ENCODE data around the gene ABCG5.

Gene ABCG5

GRCh38 chr2:43823751-43824150, 14.9 kb downstream of the ABCG5 start:
- no peak for DNase-seq (ENCODE audit: low spot score)
- no peak overlapping the region for H3K4me3 ChIP-seq
- no peak overlapping the region for H3K27ac ChIP-seq
- TF ChIP-seq CTCF (IDR thresholded peaks at IDR 0.05) = no peak

DNA sequence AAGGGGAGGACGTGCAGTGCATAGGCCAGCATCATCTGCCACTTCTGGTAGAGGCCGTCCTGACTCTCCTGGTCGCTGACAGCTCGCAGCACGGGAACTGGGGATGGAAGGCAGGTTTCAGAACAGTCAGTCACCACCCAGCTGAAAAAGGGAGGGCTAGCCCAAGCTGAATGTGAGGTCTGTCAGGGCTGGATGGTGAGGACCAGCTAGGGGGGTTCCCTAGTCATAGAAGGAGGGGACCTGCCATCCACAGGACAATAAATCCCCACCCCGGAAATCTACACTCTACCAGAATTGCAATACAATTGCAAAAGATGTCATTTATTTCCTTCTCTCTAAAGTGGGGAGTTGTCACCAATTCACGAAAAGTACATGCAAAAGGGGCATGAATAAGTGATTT, 15.8 kb downstream of the ABCG5 start:
- no peak for TF ChIP-seq CTCF (IDR thresholded peaks at IDR 0.05)
- Histone ChIP-seq H3K27ac (no peak overlapping the region), H3K4me3 (no peak overlapping the region)
- DNase-seq (ENCODE audit: low spot score) = no peak

- Histone ChIP-seq H3K4me3 (no peak overlapping the region), H3K27ac (no peak overlapping the region)
- DNase-seq (ENCODE audit: low spot score) = no peak
- TF ChIP-seq CTCF (IDR thresholded peaks at IDR 0.05) = no peak
Measured at GRCh38 chr2:43819491-43820163, 19.0 kb downstream of the ABCG5 start.

- Histone ChIP-seq H3K4me3 (no peak overlapping the region), H3K27ac (no peak overlapping the region)
- TF ChIP-seq CTCF (IDR thresholded peaks at IDR 0.05) = no peak
- DNase-seq (ENCODE audit: low spot score) = no peak
Measured at GRCh38 chr2:43818761-43819160, 19.9 kb downstream of the ABCG5 start.

DNA sequence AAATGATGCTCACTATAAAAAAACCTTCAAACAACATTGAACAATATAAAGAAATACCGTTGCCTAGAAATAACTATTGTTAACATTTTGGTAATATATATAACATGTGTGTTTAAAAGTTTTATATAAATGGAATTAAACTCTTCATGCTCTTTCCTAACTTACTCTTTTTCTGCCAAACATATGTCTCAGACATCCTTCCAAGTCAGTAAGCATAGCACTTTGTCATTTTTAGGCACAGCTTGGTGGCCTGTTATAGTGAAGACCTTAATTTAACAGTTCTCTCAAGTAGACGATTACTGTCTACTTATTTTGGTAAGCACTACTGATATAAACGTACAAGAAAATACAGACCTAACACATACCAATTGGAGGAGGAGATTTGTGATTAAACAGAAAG, 23.9 kb downstream of the ABCG5 start:
- H3K4me3 ChIP-seq = no peak overlapping the region

GRCh38 chr2:43812947-43813346, 25.7 kb downstream of the ABCG5 start:
- no peak overlapping the region for H3K4me3 ChIP-seq
- no peak for DNase-seq (ENCODE audit: low spot score)
- TF ChIP-seq CTCF (IDR thresholded peaks at IDR 0.05) = no peak
- H3K27ac ChIP-seq = no peak overlapping the region

More for the DNA sequence above, 23.9 kb downstream of the ABCG5 start:
- H3K27ac ChIP-seq = no peak overlapping the region
- no peak for TF ChIP-seq CTCF (IDR thresholded peaks at IDR 0.05)
- DNase-seq (ENCODE audit: low spot score) = no peak

GRCh38 chr2:43812006-43812405, 26.6 kb downstream of the ABCG5 start:
- TF ChIP-seq CTCF (IDR thresholded peaks at IDR 0.05) = no peak
- H3K4me3 ChIP-seq = no peak overlapping the region

More at GRCh38 chr2:43812006-43812405, 26.6 kb downstream of the ABCG5 start:
- no peak overlapping the region for H3K27ac ChIP-seq
- DNase-seq (ENCODE audit: low spot score) = no peak
